Naive thymus-derived CD4-positive, alpha-beta T cell (primary cell): ENCODE measurements around the gene ASCL5. TPM values are rescaled to one million over a fixed set of nuclear protein-coding genes. Genes with fewer than 3 reads are reported as not detected.

ENCODE experiments used
- ATAC-seq: fragments of 150-1000 bp; cut with Tn5 transposase; 2 replicates; pipeline ENCODE4 v1.10.0; 2021; ENCODE audit warnings: mild to moderate bottlenecking, moderate library complexity
- CTCF ChIA-PET: fragments of 350-600 bp; sonication (Branson Sonifier 250); formaldehyde crosslinking; loops from one replicate; lab custom pipeline; 2021; ENCODE audit warnings: antibody characterized with exemption; lab: Charles Lee
- POLR2A ChIA-PET: fragments of 350-600 bp; sonication (Branson Sonifier 250); formaldehyde crosslinking; loops from one replicate; lab custom pipeline; 2021; ENCODE audit warnings: antibody characterized with exemption, inconsistent platforms; lab: Charles Lee
- DNase-seq, 9 donors: peaks; one replicate each; pipeline versions ENCODE4 v3.0.0 to v3.0.0-alpha.2; 2020 to 2022; ENCODE audit warnings: mixed read lengths in 1 of 9
- H3K27ac ChIP-seq: one replicate; pipeline ENCODE4 v1.7.0; 2013; ENCODE audit warnings: mild to moderate bottlenecking, low read depth, low read length, moderate library complexity
- H3K27me3 ChIP-seq, 2 donors: one replicate each; pipeline ENCODE4 v1.7.0; 2013; ENCODE audit warnings: low read length in 2 of 2, mild to moderate bottlenecking in 2 of 2, moderate library complexity in 2 of 2; ENCODE audit not compliant: control insufficient read depth in 2 of 2, insufficient read depth in 2 of 2
- H3K36me3 ChIP-seq, 3 experiments: 1 replicate in 2 of 3; 2 replicates in 1 of 3; pipeline ENCODE4 v1.7.0; 2013; ENCODE audit warnings: low read length in 3 of 3, mild to moderate bottlenecking in 3 of 3, moderate library complexity in 1 of 3; ENCODE audit not compliant: insufficient read depth in 3 of 3, control insufficient read depth in 2 of 3
- H3K4me1 ChIP-seq, 2 donors: one replicate each; pipeline ENCODE4 v1.7.0; 2013; ENCODE audit warnings: low read length in 2 of 2, mild to moderate bottlenecking in 2 of 2, moderate library complexity in 1 of 2; ENCODE audit not compliant: control insufficient read depth in 2 of 2, insufficient read depth in 2 of 2
- H3K4me3 ChIP-seq: 2 replicates; pipeline ENCODE4 v1.7.0; 2013; ENCODE audit warnings: mild to moderate bottlenecking, low read length
- H3K9me3 ChIP-seq, 3 experiments: 1 replicate in 2 of 3; 2 replicates in 1 of 3; pipeline ENCODE4 v1.7.0; 2013; ENCODE audit warnings: low read length in 3 of 3; ENCODE audit not compliant: control insufficient read depth in 2 of 3
- H3K27ac Mint-ChIP-seq, 9 donors: one replicate each; pipeline ENCODE4 v1.8.0; 2020 to 2022; ENCODE audit warnings: mixed read lengths in 9 of 9, mild to moderate bottlenecking in 8 of 9, moderate library complexity in 5 of 9, inconsistent platforms in 2 of 9
- H3K27me3 Mint-ChIP-seq, 5 donors: one replicate each; pipeline ENCODE4 v1.8.0; 2021 to 2022; ENCODE audit warnings: mixed read lengths in 5 of 5, mild to moderate bottlenecking in 1 of 5
- H3K36me3 Mint-ChIP-seq, 5 donors: one replicate each; pipeline ENCODE4 v1.8.0; 2020 to 2022; ENCODE audit warnings: mixed read lengths in 5 of 5, mild to moderate bottlenecking in 3 of 5, inconsistent platforms in 1 of 5
- H3K4me1 Mint-ChIP-seq, 7 donors: one replicate each; pipeline ENCODE4 v1.8.0; 2020 to 2022; ENCODE audit warnings: mixed read lengths in 7 of 7, mild to moderate bottlenecking in 3 of 7, inconsistent platforms in 1 of 7
- H3K4me3 Mint-ChIP-seq, 10 donors: one replicate each; pipeline ENCODE4 v1.8.0; 2020 to 2022; ENCODE audit warnings: mild to moderate bottlenecking in 10 of 10, mixed read lengths in 10 of 10, moderate library complexity in 6 of 10, inconsistent platforms in 2 of 10
- H3K9me3 Mint-ChIP-seq, 11 donors: one replicate each; pipeline ENCODE4 v1.8.0; 2020 to 2022; ENCODE audit warnings: mixed read lengths in 11 of 11, mild to moderate bottlenecking in 4 of 11, inconsistent platforms in 1 of 11, moderate library complexity in 1 of 11
- intact Hi-C, 2 donors: fragments of 100-400 bp; cut with micrococcal nuclease; formaldehyde crosslinking; loops; one replicate each; pipeline ENCODE4 v1.15.1; 2023
- polyA plus RNA-seq, 2 donors: library from polyadenylated mRNA; unstranded; fragments of 300-500 nt; fragmentation: Illumina TruSeq; gene quantifications; one replicate each; pipeline ENCODE4 v1.2.3, GENCODE V29; 2021
- total RNA-seq, 6 experiments: library from RNA in 5 of 6; stranded (reverse) in 5 of 6; gene quantifications; 1 replicate in 5 of 6; 2 replicates in 1 of 6; pipeline ENCODE4 v1.2.3 and lab custom pipeline; 2021 to 2026

Gene ASCL5
- total and polyA plus RNA-seq, 7 experiments from 2014 or later = 0.08 to 0.56 (median 0.21) TPM; not detected in 3

DNA sequence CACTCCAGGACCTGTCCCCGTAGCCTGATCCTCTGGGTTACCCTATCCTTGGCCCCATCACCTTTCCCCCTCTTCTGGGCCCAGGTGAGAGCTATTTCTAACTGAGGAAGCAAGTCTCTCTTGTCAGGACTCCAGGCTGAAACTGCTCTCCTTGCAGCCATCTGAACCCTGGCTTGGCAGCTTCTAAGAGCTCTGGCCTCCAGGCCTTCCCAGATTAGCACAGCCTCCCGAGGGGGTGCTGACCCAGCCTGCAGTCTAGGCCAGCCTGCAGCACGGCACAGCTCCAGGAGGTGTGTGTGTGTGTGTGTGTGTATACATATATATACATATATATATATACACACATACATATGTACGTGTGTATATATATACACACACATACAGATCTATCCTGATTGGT is 32.2 kb downstream of the ASCL5 start:
- no peak overlapping the region for H3K4me3 Mint-ChIP-seq

GRCh38 chr1:201093962-201094361 is 33.0 kb downstream of the ASCL5 start:
- Mint-ChIP-seq H3K9me3 (peaks cover 0 to 3% (median 0%) of the 10 kb centered on the region in 11 donors), H3K27me3 (peaks cover 0 to 6% (median 0%) of the 10 kb centered on the region in 5 donors), H3K27ac (no peak overlapping the region), H3K4me1 (no peaks in the 10 kb centered on the region), H3K36me3 (no peaks in the 10 kb centered on the region), H3K4me3 (no peak overlapping the region)
- Histone ChIP-seq H3K36me3 (no peaks in the 10 kb centered on the region), H3K9me3 (no peaks in the 10 kb centered on the region), H3K27ac (no peak overlapping the region), H3K27me3 (no peaks in the 10 kb centered on the region), H3K4me1 (no peaks in the 10 kb centered on the region), H3K4me3 (no peak overlapping the region)
- ChIA-PET POLR2A (no interaction called here), CTCF (interaction anchor here (0.9 kb wide), 1 partner anchor 121 kb away, joined by 3 read pairs; no protein-coding TSS in a partner anchor)
- intact Hi-C loops = no loop called here
- no peak for ATAC-seq
- no peak for DNase-seq

More for the DNA sequence above, 32.2 kb downstream of the ASCL5 start:
- ATAC-seq = peak; percentile 22
- peaks cover 0 to 6% (median 0%) of the 10 kb centered on the region in 5 donors for H3K27me3 Mint-ChIP-seq
- H3K9me3 Mint-ChIP-seq = peaks cover 0 to 3% (median 0%) of the 10 kb centered on the region in 11 donors
- POLR2A ChIA-PET = no interaction called here
- H3K27ac Mint-ChIP-seq = no peak overlapping the region
- Histone ChIP-seq H3K27me3 (no peaks in the 10 kb centered on the region), H3K36me3 (no peaks in the 10 kb centered on the region), H3K27ac (no peak overlapping the region), H3K4me1 (no peaks in the 10 kb centered on the region), H3K4me3 (no peak overlapping the region), H3K9me3 (no peaks in the 10 kb centered on the region)
- DNase-seq = no peak
- intact Hi-C loops = no loop called here
- no peaks in the 10 kb centered on the region for H3K4me1 Mint-ChIP-seq
- CTCF ChIA-PET = interaction anchor here (0.9 kb wide), 1 partner anchor 122 kb away, joined by 3 read pairs; no protein-coding TSS in a partner anchor
- no peaks in the 10 kb centered on the region for H3K36me3 Mint-ChIP-seq

DNA sequence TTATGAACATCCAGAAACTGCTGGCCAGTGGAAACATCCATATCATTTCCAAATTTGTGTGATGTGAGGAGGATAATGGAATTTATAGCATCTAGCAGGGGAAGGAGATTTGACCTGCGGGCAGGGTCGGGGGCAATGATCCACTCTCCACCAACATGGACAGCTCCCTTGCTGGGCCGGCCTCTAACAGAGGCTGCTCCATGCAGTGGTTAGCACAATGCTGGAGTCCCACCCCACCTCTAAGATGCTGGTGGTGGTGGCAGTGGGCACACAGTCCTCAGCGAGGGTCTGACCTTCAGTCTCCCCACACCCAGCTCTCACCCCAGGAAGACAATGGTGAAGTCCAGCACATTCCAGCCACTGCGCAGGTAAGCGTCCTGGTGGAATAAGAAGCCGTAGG is 33.4 kb downstream of the ASCL5 start:
- no peak for ATAC-seq
- no peaks in the 10 kb centered on the region for H3K36me3 Mint-ChIP-seq
- CTCF ChIA-PET = no interaction called here

GRCh38 chr1:201092738-201093137 is 34.2 kb downstream of the ASCL5 start:
- POLR2A ChIA-PET = no interaction called here
- Mint-ChIP-seq H3K36me3 (no peaks in the 10 kb centered on the region), H3K27me3 (peaks cover 0 to 12% (median 4%) of the 10 kb centered on the region in 5 donors), H3K27ac (no peak overlapping the region), H3K4me3 (no peak overlapping the region), H3K9me3 (peaks cover 0 to 3% (median 0%) of the 10 kb centered on the region in 11 donors), H3K4me1 (no peaks in the 10 kb centered on the region)
- H3K4me1 ChIP-seq = no peaks in the 10 kb centered on the region
- no peak overlapping the region for H3K27ac ChIP-seq
- no peaks in the 10 kb centered on the region for H3K9me3 ChIP-seq
- no peaks in the 10 kb centered on the region for H3K27me3 ChIP-seq
- no peak for DNase-seq
- H3K4me3 ChIP-seq = no peak overlapping the region
- CTCF ChIA-PET = no interaction called here
- no peaks in the 10 kb centered on the region for H3K36me3 ChIP-seq
- no peak for ATAC-seq
- intact Hi-C loops = no loop called here

More for the DNA sequence above, 33.4 kb downstream of the ASCL5 start:
- Histone ChIP-seq H3K27ac (no peak overlapping the region), H3K27me3 (no peaks in the 10 kb centered on the region), H3K4me1 (no peaks in the 10 kb centered on the region), H3K36me3 (no peaks in the 10 kb centered on the region), H3K9me3 (no peaks in the 10 kb centered on the region), H3K4me3 (no peak overlapping the region)
- Mint-ChIP-seq H3K4me3 (no peak overlapping the region), H3K27me3 (peaks cover 0 to 6% (median 0%) of the 10 kb centered on the region in 5 donors), H3K27ac (no peak overlapping the region), H3K4me1 (no peaks in the 10 kb centered on the region), H3K9me3 (peaks cover 0 to 3% (median 0%) of the 10 kb centered on the region in 11 donors)
- no peak for DNase-seq
- POLR2A ChIA-PET = no interaction called here
- intact Hi-C loops = no loop called here

DNA sequence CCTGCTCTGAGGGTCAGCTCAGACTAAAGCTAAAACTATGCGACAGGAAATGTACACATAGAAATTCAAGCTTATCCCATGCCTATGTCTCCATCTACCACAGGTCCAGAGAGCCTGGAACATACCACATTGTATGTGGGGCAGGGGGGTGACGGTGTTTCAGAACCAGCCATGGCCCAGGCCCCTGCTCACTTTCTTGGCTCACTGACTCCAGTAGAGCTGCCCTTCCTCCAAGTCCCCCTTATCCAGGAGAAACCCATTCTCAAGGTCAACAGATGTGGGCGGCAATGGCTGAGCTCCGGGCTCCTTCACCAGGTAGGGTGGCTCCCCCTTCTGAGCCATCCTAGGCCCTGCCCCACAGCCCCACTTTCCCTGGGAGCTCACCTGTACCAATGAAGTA is 35.7 kb downstream of the ASCL5 start:
- H3K27ac ChIP-seq = no peak overlapping the region
- POLR2A ChIA-PET = no interaction called here
- no peak for DNase-seq
- H3K36me3 ChIP-seq = no peaks in the 10 kb centered on the region
- Mint-ChIP-seq H3K27me3 (peaks cover 0 to 13% (median 7%) of the 10 kb centered on the region in 5 donors), H3K4me1 (no peaks in the 10 kb centered on the region), H3K9me3 (peaks cover 0 to 2% (median 0%) of the 10 kb centered on the region in 11 donors), H3K27ac (no peak overlapping the region), H3K4me3 (no peak overlapping the region), H3K36me3 (no peaks in the 10 kb centered on the region)
- H3K4me3 ChIP-seq = no peak overlapping the region
- H3K4me1 ChIP-seq = no peaks in the 10 kb centered on the region
- H3K27me3 ChIP-seq = no peaks in the 10 kb centered on the region
- intact Hi-C loops = no loop called here
- CTCF ChIA-PET = no interaction called here
- no peak for ATAC-seq
- no peaks in the 10 kb centered on the region for H3K9me3 ChIP-seq

DNA sequence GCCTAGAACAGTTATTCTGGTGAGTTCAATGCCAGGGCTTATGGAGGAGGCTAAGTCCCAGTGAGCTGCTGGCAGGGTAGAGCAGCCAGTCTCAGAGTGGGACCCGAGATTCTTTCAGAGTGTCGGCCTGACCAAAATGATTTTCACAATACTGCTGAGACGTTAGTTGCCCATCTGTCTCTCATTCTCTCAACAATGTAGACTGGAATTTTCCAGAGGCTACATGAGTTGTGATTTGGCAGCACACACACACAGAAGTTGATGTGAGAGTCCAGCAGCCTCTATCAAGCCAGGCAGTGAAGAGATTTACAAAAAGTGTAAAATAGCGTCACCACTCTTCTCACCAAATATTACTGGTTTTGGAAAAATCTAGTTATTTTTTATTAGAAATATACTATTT is 36.4 kb downstream of the ASCL5 start:
- Histone ChIP-seq H3K9me3 (no peaks in the 10 kb centered on the region), H3K36me3 (no peaks in the 10 kb centered on the region), H3K4me1 (no peaks in the 10 kb centered on the region), H3K27me3 (no peaks in the 10 kb centered on the region), H3K4me3 (no peak overlapping the region), H3K27ac (no peak overlapping the region)
- Mint-ChIP-seq H3K36me3 (no peaks in the 10 kb centered on the region), H3K27me3 (peaks cover 0 to 16% (median 7%) of the 10 kb centered on the region in 5 donors), H3K27ac (peak overlapping the region in 1 of 9 donors; percentile 68), H3K4me3 (no peak overlapping the region), H3K4me1 (no peaks in the 10 kb centered on the region), H3K9me3 (no peaks in the 10 kb centered on the region)
- CTCF ChIA-PET = no interaction called here
- intact Hi-C loops = no loop called here
- no peak for DNase-seq
- ATAC-seq = no peak
- POLR2A ChIA-PET = no interaction called here

DNA sequence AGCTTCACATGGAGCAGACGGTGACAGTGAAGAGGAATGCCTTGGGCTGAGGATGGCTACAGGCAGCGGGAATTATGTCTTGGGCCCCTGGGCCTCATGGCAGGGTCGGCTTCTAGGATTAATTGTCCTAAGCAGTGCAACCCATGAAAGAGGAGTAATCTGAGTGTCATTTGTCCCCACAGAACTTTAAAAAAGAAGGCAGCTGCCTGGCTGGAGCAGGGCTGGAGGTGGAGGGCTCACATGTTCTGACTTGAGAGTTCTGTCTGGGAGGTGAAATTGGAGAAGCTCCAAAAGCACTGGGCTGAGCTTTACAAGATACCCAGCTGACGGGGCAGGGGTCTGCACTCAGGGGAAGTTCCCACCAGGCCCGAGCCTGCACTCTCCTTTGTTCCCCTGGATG is 37.4 kb downstream of the ASCL5 start:
- Mint-ChIP-seq H3K9me3 (no peaks in the 10 kb centered on the region), H3K27me3 (peaks cover 0 to 18% (median 7%) of the 10 kb centered on the region in 5 donors), H3K36me3 (no peaks in the 10 kb centered on the region), H3K4me1 (no peaks in the 10 kb centered on the region), H3K27ac (no peak overlapping the region), H3K4me3 (no peak overlapping the region)
- no peaks in the 10 kb centered on the region for H3K36me3 ChIP-seq
- H3K27ac ChIP-seq = no peak overlapping the region
- H3K4me3 ChIP-seq = no peak overlapping the region
- no peaks in the 10 kb centered on the region for H3K9me3 ChIP-seq
- no peaks in the 10 kb centered on the region for H3K4me1 ChIP-seq
- no peaks in the 10 kb centered on the region for H3K27me3 ChIP-seq
- ATAC-seq (no peak), DNase-seq (no peak)
- intact Hi-C loops = loop anchor here in 1 of 2 donors (5.0 kb wide), 2 partner anchors 273 to 318 kb away; no protein-coding TSS in a partner anchor
- POLR2A ChIA-PET = no interaction called here
- CTCF ChIA-PET = interaction anchor here (0.7 kb wide), 1 partner anchor 13 kb away, joined by 3 read pairs; no protein-coding TSS in a partner anchor
